A673 (cell line): ENCODE results near the gene MSI2. TPM values are rescaled to one million over a fixed set of nuclear protein-coding genes. Genes with fewer than 3 reads are reported as not detected.

Experiments used
- BruUV-seq: library from RNA; stranded (reverse); fragments of 400-500 nt; replicated peaks from 2 replicates; lab custom pipeline; 2021; lab: Mats Ljungman, UMichigan
- CTCF ChIA-PET: fragments of 300-600 bp; sonication (Branson Sonifier 250); formaldehyde crosslinking; loops from one replicate; lab custom pipeline; 2022; ENCODE audit warnings: antibody characterized with exemption; lab: Charles Lee
- POLR2A ChIA-PET: fragments of 300-600 bp; sonication (Branson Sonifier 250); formaldehyde crosslinking; loops from one replicate; lab custom pipeline; 2022; ENCODE audit warnings: antibody characterized with exemption; ENCODE audit not compliant: low non-redundant PET; lab: Charles Lee
- DNase-seq: peaks from one replicate; pipeline ENCODE4 v3.0.0-alpha.2; 2015; ENCODE audit warnings: low spot score
- H3K27ac ChIP-seq: fragments of 200-600 bp; sonication (generic); 2 replicates; pipeline ENCODE4 v1.5.1; 2016; ENCODE audit warnings: mixed run types, low read depth, mild to moderate bottlenecking, mixed read lengths, antibody characterized with exemption, low read length; ENCODE audit not compliant: poor library complexity, severe bottlenecking
- H3K27me3 ChIP-seq: fragments of 200-600 bp; sonication (generic); replicated peaks from 2 replicates; pipeline ENCODE4 v1.6.1; 2017; ENCODE audit warnings: mixed run types, low read depth, mild to moderate bottlenecking, mixed read lengths, antibody characterized with exemption, low read length; ENCODE audit not compliant: insufficient read depth, poor library complexity
- H3K36me3 ChIP-seq: fragments of 200-600 bp; sonication (generic); 2 replicates; pipeline ENCODE4 v1.6.1; 2016; ENCODE audit warnings: mixed run types, mild to moderate bottlenecking, mixed read lengths, antibody characterized with exemption, low read length; ENCODE audit not compliant: insufficient read depth, poor library complexity, severe bottlenecking
- H3K4me1 ChIP-seq: fragments of 200-600 bp; sonication (generic); 2 replicates; pipeline ENCODE4 v1.6.1; 2017; ENCODE audit warnings: mixed run types, mild to moderate bottlenecking, mixed read lengths, antibody characterized with exemption, low read length; ENCODE audit not compliant: insufficient read depth, poor library complexity, severe bottlenecking
- H3K4me3 ChIP-seq: fragments of 200-600 bp; sonication (generic); 2 replicates; pipeline ENCODE4 v1.5.1; 2016; ENCODE audit warnings: low read depth, mixed run types, mild to moderate bottlenecking, mixed read lengths, low read length; ENCODE audit not compliant: poor library complexity, severe bottlenecking
- H3K9me3 ChIP-seq: fragments of 200-600 bp; sonication (generic); 2 replicates; pipeline ENCODE4 v1.6.1; 2016; ENCODE audit warnings: mixed run types, low read depth, mild to moderate bottlenecking, mixed read lengths, antibody characterized with exemption, low read length; ENCODE audit not compliant: poor library complexity, severe bottlenecking
- EZH2 ChIP-seq: fragments of 200-600 bp; sonication (generic); IDR thresholded peaks from 2 replicates; pipeline ENCODE4 v1.6.1; 2017; ENCODE audit warnings: borderline replicate concordance, low read depth, mild to moderate bottlenecking, mixed read lengths, antibody characterized with exemption, low read length; ENCODE audit not compliant: poor library complexity, severe bottlenecking
- intact Hi-C: fragments of 100-400 bp; cut with micrococcal nuclease; formaldehyde crosslinking; loops from one replicate; pipeline ENCODE4 v1.10.0; 2022; ENCODE audit not compliant: unreplicated experiment
- total RNA-seq: library from RNA; stranded (reverse); gene quantifications from 2 replicates; pipeline ENCODE4 v1.2.3, GENCODE V29; 2021
- TF ChIP-seq, protein P1 (sequence below): fragments of 300-800, 200-600 bp; sonication (generic); conservative IDR thresholded peaks from 2 replicates; pipeline ENCODE4 v1.5.1; 2017; ENCODE audit warnings: low read depth, mild to moderate bottlenecking, antibody characterized with exemption, low read length, moderate library complexity, mixed read lengths

Gene MSI2
- total RNA-seq, 1 experiment from 2014 or later, result 108 TPM

DNA sequence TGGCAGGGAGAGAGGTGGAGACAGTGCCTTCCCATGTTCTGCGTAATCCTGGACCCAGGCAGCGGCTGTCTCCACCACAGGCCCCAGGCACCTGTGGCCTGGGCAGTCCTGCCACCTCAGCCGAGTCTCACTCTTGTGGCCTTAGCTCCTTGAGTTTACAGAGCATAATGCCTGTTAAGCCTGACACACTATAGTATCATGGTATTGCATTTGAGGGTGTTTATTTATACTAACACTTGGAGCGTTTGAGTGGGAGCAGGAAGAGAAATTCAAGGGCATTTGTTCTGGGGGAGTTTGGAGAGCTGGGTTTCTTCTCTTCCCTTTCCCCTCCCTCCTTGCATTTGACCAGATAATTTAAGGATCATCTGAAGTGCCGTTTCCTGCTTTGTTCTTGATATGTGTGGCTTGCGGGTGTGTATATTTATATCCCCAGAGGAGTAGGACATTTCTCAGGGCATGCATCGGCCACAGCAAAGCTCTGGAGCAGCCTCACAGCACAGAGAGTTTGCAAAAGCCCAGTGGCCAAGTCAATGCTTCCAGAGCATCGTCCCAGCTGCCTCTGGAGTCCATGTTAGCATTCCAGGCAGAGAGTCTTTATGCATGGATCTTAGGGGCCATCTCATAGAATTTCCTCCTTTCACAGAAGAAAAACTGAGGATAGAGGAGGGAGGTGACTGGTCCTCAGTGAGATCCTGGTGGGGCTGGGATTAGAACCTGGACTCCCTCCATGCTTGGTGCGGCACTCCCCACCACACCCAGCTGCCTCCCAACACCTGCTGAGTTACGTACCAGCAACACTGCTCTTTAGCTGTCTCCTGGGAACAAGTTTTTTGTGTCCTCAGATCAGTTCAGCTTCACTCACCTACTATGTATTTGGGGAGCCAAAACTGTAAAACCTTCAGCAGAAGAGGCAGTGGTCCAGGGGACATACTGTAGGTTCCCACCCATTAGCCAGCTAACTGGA, 266.0 kb downstream of the MSI2 start:
- DNase-seq, result no peak
- TF ChIP-seq EZH2, result no peak
- TF ChIP-seq, protein P1, sequence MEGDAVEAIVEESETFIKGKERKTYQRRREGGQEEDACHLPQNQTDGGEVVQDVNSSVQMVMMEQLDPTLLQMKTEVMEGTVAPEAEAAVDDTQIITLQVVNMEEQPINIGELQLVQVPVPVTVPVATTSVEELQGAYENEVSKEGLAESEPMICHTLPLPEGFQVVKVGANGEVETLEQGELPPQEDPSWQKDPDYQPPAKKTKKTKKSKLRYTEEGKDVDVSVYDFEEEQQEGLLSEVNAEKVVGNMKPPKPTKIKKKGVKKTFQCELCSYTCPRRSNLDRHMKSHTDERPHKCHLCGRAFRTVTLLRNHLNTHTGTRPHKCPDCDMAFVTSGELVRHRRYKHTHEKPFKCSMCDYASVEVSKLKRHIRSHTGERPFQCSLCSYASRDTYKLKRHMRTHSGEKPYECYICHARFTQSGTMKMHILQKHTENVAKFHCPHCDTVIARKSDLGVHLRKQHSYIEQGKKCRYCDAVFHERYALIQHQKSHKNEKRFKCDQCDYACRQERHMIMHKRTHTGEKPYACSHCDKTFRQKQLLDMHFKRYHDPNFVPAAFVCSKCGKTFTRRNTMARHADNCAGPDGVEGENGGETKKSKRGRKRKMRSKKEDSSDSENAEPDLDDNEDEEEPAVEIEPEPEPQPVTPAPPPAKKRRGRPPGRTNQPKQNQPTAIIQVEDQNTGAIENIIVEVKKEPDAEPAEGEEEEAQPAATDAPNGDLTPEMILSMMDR, result no peak
- Histone ChIP-seq H3K4me3 (no peak overlapping the region), H3K4me1 (peaks cover 58% of the 10 kb centered on the region), H3K36me3 (no peaks in the 10 kb centered on the region), H3K27ac (no peak overlapping the region), H3K9me3 (no peaks in the 10 kb centered on the region), H3K27me3 (no peaks in the 10 kb centered on the region)
- intact Hi-C loops, result no loop called here
- BruUV-seq, result no TSS peak
- ChIA-PET POLR2A (interaction anchor here (0.6 kb wide), 1 partner anchor 311 kb away, joined by 9 read pairs; no protein-coding TSS in a partner anchor), CTCF (no interaction called here)

DNA sequence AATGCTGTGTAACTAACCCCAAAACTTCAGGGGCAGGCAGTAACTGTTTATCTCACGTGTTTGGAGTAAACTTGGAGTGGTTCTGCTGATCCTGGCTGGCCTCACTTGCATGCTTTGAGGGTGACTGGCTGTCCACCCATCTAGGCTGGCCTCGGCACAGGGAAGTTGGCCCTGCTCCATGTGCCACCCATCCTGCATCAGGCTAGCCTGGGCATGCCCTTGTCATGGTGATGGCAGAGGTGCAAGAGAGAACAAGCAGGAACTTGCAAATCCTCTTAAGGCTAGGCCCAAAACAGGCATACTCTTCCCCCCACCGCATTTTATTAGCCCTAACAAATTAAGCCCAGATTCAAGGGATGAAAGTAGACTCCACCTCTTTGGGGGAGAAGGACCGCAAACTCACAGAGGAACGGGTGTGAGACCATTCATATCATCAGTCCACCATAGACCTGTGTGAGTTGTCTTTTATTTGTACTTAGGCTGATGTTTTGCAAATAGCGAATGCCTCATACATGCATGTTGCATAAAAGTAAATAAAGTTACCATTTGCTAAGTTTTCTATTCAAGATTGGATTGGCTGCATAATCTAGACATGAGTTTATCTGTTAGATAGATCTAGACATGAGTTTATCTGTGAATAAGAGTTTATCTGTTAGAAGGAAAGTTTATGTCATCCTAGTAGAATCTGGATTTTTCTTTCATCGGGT, 267.8 kb downstream of the MSI2 start:
- intact Hi-C loops, result no loop called here
- Histone ChIP-seq H3K4me3 (no peak overlapping the region), H3K4me1 (peaks cover 68% of the 10 kb centered on the region), H3K27ac (peak overlapping the region; percentile 14), H3K27me3 (no peaks in the 10 kb centered on the region), H3K9me3 (no peaks in the 10 kb centered on the region), H3K36me3 (no peaks in the 10 kb centered on the region)
- BruUV-seq, result no TSS peak
- DNase-seq, result no peak
- CTCF ChIA-PET, result no interaction called here
- POLR2A ChIA-PET, result no interaction called here
- no peak for TF ChIP-seq EZH2
- TF ChIP-seq, protein P1, result no peak

DNA sequence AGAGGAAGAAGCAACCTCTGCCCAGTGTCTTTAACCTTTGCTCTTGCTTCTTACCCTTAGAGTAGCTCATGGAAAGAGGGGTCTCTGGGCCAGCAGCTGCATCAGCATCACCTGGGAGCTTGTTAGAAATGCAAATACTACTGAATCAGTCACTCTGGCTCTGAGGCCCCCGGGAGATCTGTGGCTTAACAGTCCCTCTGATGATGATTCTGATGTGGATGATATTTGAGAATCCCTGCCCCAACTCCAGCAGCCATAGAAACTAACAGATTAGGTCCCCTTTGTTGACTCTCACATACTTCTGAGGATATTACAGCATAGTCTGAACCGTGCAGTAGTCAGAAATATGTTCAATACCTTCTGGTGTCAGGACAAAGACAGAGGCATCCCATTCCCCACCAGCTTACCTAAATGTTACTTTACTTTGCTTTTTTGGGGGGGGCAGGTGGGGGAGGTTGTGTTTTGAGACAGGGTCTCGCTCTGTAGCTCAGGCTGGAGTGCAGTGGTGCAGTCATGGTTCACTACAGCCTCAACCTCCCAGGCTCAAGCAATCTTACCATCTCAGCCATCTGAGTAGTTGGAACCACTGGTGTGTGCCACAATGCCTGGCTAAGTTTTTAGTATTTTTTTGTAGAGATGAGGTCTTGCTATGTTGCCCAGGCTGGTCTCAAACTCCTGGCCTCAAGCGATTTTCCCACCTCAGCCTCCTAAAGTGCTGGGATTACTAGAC, 268.7 kb downstream of the MSI2 start:
- Histone ChIP-seq H3K4me3 (no peak overlapping the region), H3K36me3 (no peaks in the 10 kb centered on the region), H3K27ac (no peak overlapping the region), H3K9me3 (no peaks in the 10 kb centered on the region), H3K27me3 (no peaks in the 10 kb centered on the region), H3K4me1 (peaks cover 76% of the 10 kb centered on the region)
- CTCF ChIA-PET, result no interaction called here
- POLR2A ChIA-PET, result no interaction called here
- intact Hi-C loops, result no loop called here
- TF ChIP-seq, protein P1, result no peak
- TF ChIP-seq EZH2, result no peak
- BruUV-seq, result no TSS peak
- DNase-seq, result no peak
